ENCODE results near the gene COA1. TPM values are rescaled to one million over a fixed set of nuclear protein-coding genes. Genes with fewer than 3 reads are reported as not detected.

The COA1 gene
- total and polyA plus RNA-seq, 9 of the 15 experiments (the other 6 are each of a cell fraction or from before 2014, with no cell fraction given) = 98.9 to 463 (median 181) TPM

- TF ChIP-seq HEY1 (CRISPR knock-in tag; IDR thresholded peaks at IDR 0.05; ENCODE audit: borderline replicate concordance) (no peak), NBN (IDR thresholded peaks at IDR 0.05; ENCODE audit: low read depth) (no peak), ZNF583 (CRISPR knock-in tag; IDR thresholded peaks at IDR 0.05) (no peak), HCFC1 (IDR thresholded peaks at IDR 0.05; ENCODE audit: low read depth, low read length) (no peak), FOXJ3 (CRISPR knock-in tag; IDR thresholded peaks at IDR 0.05) (no peak), TAF9B (IDR thresholded peaks at IDR 0.05; ENCODE audit: partially characterized antibody) (no peak), KHSRP (IDR thresholded peaks at IDR 0.05) (no peak), ADNP (tag; IDR thresholded peaks at IDR 0.05) (no peak), RERE (CRISPR knock-in tag; IDR thresholded peaks at IDR 0.05; ENCODE audit: borderline replicate concordance) (no peak), MTA3 (IDR thresholded peaks at IDR 0.05; ENCODE audit: borderline replicate concordance) (no peak), GTF2F1 (IDR thresholded peaks at IDR 0.05; ENCODE audit: low read depth, low read length) (no peak), IRF9 (tag; IDR thresholded peaks at IDR 0.05) (no peak)
These were observed 102.6 kb downstream of the COA1 start (continued) for GRCh38 chr7:43626695-43627094.
